K562 (cell line): ENCODE data around the gene RPLP2. TPM values are rescaled to one million over a fixed set of nuclear protein-coding genes. Genes with fewer than 3 reads are reported as not detected.

Source experiments
- E4F1 ChIP-seq: fragments of 250-450 bp; sonication (Bioruptor Pico); IDR thresholded peaks from 2 replicates; pipeline ENCODE4 v1.5.0; 2021; ENCODE audit warnings: mild to moderate bottlenecking, borderline replicate concordance
- EP400 ChIP-seq: fragments of 450-650 bp; IDR thresholded peaks from 2 replicates; pipeline ENCODE4 v1.6.1; 2017; ENCODE audit warnings: antibody characterized with exemption, mild to moderate bottlenecking, moderate library complexity
- FOXM1 ChIP-seq, 2 experiments: fragments of 450-650 bp in 1 of 2; sonication (generic) in 1 of 2; formaldehyde crosslinking in 1 of 2; IDR thresholded peaks; 2 replicates each; pipeline versions ENCODE4 v1.6.1 to v1.9.0; 2017 to 2022; ENCODE audit warnings: low read depth in 2 of 2, mild to moderate bottlenecking in 2 of 2, missing genetic modification reagents in 1 of 2, moderate library complexity in 1 of 2
- LARP7 ChIP-seq: fragments of 450-650 bp; IDR thresholded peaks from 2 replicates; pipeline ENCODE4 v1.6.1; 2016
- MAFG ChIP-seq: fragments of 450-650 bp; conservative IDR thresholded peaks from 2 replicates; pipeline ENCODE4 v1.6.1; 2016; ENCODE audit warnings: missing genetic modification characterization, missing compliant biosample characterization
- RBM14 ChIP-seq: fragments of 200-400 bp; formaldehyde crosslinking; IDR thresholded peaks from 2 replicates; pipeline ENCODE4 v1.6.1; 2018; ENCODE audit warnings: low read depth, mild to moderate bottlenecking, low read length, moderate library complexity, borderline replicate concordance; ENCODE audit not compliant: insufficient read depth
- SMARCE1 ChIP-seq: fragments of 450-650 bp; IDR thresholded peaks from 2 replicates; pipeline ENCODE4 v1.7.1; 2016; ENCODE audit warnings: mild to moderate bottlenecking
- ZBTB40 ChIP-seq, 2 experiments: fragments of 450-650 bp in 1 of 2; sonication (generic) in 1 of 2; formaldehyde crosslinking in 1 of 2; IDR thresholded peaks; 2 replicates each; pipeline versions ENCODE4 v1.7.1 to v1.9.0; 2016 to 2022; ENCODE audit warnings: inconsistent platforms in 1 of 2, mild to moderate bottlenecking in 1 of 2, missing genetic modification reagents in 1 of 2
- ZNF830 ChIP-seq: fragments of 250-450 bp; sonication (Bioruptor Pico); IDR thresholded peaks from 2 replicates; pipeline ENCODE4 v1.5.0; 2021; ENCODE audit warnings: mild to moderate bottlenecking
- polyA plus RNA-seq, 8 experiments: library from polyadenylated mRNA; depleted of rRNA in 4 of 8; stranded (reverse) in 5 of 8; unstranded in 3 of 8; fragments of >200 nt; fragmentation: Nextera tagmentation in 2 of 8; fragmentation: Illumina TruSeq in 1 of 8; extraction: Ambion mirVana in 2 of 8; extraction: Trizol in 1 of 8; gene quantifications; 2 replicates each; pipeline versions ENCODE4 v1.2.1 to v1.2.3, GENCODE V29; 2011 to 2014; ENCODE audit warnings: inconsistent platforms in 1 of 8, missing spikeins in 1 of 8
- total RNA-seq, 7 experiments: library from RNA; depleted of rRNA in 6 of 7; stranded (reverse); fragments of >200 nt in 6 of 7; fragmentation: Illumina TruSeq in 2 of 7; extraction: Trizol in 2 of 7; gene quantifications; 2 replicates each; pipeline versions ENCODE4 v1.2.1 to v1.2.3, GENCODE V29; 2011 to 2021; ENCODE audit warnings: low replicate concordance in 1 of 7
- TF ChIP-seq, protein P1 (sequence below): fragments of 450-650 bp; IDR thresholded peaks from 2 replicates; pipeline ENCODE4 v1.6.1; 2014; ENCODE audit warnings: low read depth, mild to moderate bottlenecking, moderate library complexity, borderline replicate concordance

The RPLP2 gene
- total and polyA plus RNA-seq, 9 of the 15 experiments (the other 6 are each of a cell fraction or from before 2014, with no cell fraction given): 528 to 3,807 (median 1,633) TPM

DNA sequence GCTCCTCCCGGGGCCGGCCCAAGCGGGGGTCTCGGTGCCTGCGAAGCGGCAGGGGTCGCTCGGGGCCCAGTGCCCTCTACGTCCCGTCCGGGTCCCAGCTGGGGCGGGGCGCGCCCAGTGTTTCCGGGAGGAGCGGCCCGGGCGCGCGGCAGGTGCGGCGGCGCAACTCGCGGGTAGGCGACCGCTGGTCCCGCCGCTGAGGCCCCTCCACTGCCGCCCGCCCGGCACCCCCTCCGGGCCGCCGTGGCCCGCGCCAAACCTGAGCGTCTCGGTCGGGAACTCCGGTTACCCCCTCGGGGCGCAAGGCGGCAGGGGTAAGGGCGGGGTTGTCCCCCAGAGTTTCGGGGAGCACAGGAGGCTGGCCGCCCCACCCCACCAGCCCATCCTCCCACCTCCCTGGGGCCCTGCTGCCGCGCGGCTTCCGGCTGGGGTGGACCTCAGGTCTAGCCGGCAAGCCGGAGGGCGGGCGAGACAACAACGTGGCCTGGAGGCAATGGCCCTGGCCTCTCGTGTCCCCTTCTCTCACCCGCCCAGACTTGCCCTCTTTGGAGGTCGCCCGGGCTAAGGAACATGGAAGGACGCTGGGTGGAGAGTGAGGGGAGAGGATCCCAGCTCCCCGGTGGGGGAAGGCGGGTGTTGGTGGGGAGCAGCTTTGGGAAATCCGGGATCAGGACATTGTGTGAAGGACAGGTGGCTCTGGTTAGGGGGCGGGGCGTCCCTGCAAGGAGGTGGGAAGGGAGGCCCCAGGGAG, 17.6 kb downstream of the RPLP2 start (continued):
- peak; percentile 52; the same call in 1 of the 2 replicates for TF ChIP-seq ZBTB40 (IDR thresholded peaks at IDR 0.05)
- TF ChIP-seq ZBTB40 (CRISPR knock-in tag; IDR thresholded peaks at IDR 0.05): no peak
- TF ChIP-seq LARP7: no peak
- TF ChIP-seq RBM14: no peak
- TF ChIP-seq E4F1 (CRISPR knock-in tag): no peak
- TF ChIP-seq FOXM1 (IDR thresholded peaks at IDR 0.05; ENCODE audit: low read depth): no peak
- peak; percentile 83; the same call in 1 of the 2 replicates for TF ChIP-seq FOXM1 (CRISPR knock-in tag; IDR thresholded peaks at IDR 0.05; ENCODE audit: low read depth)
- no peak for TF ChIP-seq MAFG
- peak; percentile 38; the same call in 1 of the 2 replicates for TF ChIP-seq SMARCE1
- peak; percentile 93 for TF ChIP-seq EP400
- TF ChIP-seq, protein P1, sequence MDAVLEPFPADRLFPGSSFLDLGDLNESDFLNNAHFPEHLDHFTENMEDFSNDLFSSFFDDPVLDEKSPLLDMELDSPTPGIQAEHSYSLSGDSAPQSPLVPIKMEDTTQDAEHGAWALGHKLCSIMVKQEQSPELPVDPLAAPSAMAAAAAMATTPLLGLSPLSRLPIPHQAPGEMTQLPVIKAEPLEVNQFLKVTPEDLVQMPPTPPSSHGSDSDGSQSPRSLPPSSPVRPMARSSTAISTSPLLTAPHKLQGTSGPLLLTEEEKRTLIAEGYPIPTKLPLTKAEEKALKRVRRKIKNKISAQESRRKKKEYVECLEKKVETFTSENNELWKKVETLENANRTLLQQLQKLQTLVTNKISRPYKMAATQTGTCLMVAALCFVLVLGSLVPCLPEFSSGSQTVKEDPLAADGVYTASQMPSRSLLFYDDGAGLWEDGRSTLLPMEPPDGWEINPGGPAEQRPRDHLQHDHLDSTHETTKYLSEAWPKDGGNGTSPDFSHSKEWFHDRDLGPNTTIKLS: peak; percentile 67; the same call in 1 of the 2 replicates
- 0 out of 2 replicates have a peak, but pooled peaks have one; percentile 19 for TF ChIP-seq ZNF830
